GM21381 (cell line): ENCODE data around the gene VPS26A.

Source experiments
- ATAC-seq: cut with Tn5 transposase; IDR thresholded peaks from one replicate; pipeline ENCODE4 v1.9.1; 2021; ENCODE audit warnings: mild to moderate bottlenecking, moderate library complexity; ENCODE audit not compliant: unreplicated experiment

The VPS26A gene

GRCh38 chr10:69123747-69124562 lies at the start of gene VPS26A:
Gene VPS26A, plus strand, starts transcription at chr10:69124178. Its CDS starts 100 bp downstream, at chr10:69124278.
- ATAC-seq, result peak; percentile 80

GRCh38 chr10:69074532-69074931 lies 49.4 kb upstream of the VPS26A start:
- ATAC-seq, result no peak

DNA sequence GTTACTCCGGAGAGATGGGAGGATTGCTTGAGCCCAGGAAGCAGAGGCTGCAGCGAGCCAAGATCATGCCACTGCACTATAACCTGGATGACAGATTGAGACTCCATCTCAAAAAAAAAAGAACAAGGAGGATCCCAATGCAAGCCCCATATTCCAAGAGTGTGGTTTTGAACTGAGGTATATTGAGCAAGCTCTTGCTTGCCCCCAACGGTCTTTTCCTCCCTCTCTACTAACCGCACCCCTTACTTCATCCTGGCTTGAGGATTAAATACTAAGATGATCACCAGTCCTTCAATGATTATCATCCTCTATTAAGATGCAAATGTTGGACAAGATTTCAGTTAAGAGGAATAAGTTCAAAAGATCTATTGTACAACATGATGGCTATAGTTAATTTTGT lies 48.5 kb upstream of the VPS26A start:
- no peak for ATAC-seq

GRCh38 chr10:69078311-69078710 lies 45.7 kb upstream of the VPS26A start:
- ATAC-seq, result no peak

DNA sequence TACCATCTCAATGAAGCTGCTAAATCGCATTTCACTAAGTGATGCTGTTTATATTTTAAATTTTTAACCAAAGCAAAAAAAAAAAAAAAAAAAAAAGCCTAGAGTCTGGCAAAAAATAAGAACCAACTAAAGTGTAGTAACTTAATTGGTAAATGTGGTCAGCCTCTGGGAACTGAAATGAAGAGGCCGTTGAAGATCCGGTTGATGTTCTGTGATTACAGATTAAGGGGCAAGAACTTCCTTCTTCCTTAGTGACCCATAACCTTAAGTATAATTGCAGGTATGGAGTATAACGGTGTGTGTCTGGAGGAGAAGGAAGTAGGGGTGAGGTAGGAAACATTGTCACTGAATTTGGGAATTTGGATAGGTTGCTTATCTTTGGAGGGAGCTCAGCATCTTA lies 43.8 kb upstream of the VPS26A start:
- ATAC-seq, result no peak

- no peak for ATAC-seq
Observed at GRCh38 chr10:69086001-69086509, 37.9 kb upstream of the VPS26A start.

GRCh38 chr10:69087590-69088470 lies 36.1 kb upstream of the VPS26A start, which contains the start of gene SRGN:
Gene SRGN, plus strand, starts transcription at chr10:69088103. Its CDS starts 55 bp downstream, at chr10:69088158.
- peak; percentile 57 for ATAC-seq

DNA sequence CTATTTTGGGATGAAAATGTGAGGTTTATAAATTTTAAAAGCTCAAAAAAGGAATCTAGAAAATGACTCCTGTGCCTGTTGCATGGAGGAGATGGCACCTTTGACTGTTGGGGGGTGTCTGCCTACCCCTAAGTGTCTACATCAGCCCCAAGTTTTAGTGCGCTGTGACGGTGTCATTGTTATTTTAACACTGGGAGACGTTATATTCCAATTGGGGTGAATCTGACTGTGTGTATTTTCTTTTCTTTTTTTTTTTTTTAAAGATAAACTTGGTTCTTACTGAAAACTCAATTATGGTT lies 35.6 kb upstream of the VPS26A start:
- no peak for ATAC-seq

- ATAC-seq, result no peak
Observed at GRCh38 chr10:69088801-69089501, 35.0 kb upstream of the VPS26A start.

DNA sequence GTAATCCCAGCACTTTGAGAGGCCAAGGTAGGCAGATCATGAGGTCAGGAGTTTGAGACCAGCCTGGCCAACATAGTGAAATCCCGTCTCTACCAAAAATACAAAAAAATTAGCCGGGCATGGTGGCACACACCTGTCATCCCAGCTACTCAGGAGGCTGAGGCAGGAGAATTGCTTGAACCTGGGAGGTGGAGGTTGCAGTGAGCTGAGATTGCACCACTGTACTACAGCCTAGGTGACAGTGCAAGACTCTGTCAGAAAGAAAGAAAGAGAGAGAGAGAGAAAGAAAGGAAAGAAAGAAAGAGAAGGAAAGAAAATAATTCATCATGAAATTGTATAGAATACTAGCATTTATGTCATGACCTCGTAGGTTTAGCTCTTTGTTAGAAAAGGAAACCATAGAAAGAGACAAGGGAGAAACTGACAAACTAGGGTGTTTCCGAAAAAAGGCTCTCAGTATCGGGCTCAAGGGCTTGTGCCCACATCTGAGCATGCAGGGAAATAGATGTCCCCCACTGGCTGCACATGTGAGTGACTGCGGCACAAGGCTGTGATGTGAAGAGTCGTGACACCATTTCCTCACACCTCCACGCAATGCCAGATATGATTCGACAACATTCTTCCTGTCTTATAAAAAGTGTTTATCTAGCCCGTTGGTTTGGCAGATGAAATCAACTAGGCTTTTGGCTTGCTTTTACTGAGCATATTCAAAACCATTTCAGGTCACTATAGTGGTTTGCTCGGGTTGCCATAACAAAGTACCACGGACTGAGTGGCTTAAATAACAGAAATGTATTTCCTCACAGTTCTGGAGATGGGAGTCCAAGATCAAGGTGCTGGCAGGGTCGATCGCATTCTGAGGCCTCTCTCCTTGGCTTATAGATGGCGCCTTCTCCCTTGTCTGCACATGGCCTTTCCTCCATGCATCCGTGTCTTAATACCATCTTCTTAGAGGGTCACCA lies 34.1 kb upstream of the VPS26A start:
- peak; percentile 37 for ATAC-seq

DNA sequence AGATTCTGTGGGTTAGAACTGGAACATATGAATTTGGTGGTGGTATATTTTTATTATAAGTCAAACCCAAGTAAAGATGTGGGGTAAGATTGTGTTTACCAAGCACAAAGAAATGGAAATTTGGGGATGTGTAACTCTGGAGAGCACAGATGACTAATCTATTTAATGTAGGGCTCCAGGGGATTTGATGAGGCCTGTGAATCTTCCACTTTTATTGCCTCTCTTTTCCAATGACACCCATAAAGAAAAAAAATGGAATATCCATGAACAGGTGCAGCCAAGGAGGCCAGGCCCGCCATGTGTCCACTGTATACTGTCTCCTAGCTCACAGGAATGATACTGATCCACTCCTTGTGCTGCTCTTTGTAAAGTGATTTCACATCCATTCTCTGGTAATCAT lies 33.3 kb upstream of the VPS26A start:
- ATAC-seq, result no peak

GRCh38 chr10:69091143-69091651 lies 32.8 kb upstream of the VPS26A start:
- ATAC-seq, result no peak

GRCh38 chr10:69092959-69093850 lies 30.8 kb upstream of the VPS26A start:
- ATAC-seq, result no peak

DNA sequence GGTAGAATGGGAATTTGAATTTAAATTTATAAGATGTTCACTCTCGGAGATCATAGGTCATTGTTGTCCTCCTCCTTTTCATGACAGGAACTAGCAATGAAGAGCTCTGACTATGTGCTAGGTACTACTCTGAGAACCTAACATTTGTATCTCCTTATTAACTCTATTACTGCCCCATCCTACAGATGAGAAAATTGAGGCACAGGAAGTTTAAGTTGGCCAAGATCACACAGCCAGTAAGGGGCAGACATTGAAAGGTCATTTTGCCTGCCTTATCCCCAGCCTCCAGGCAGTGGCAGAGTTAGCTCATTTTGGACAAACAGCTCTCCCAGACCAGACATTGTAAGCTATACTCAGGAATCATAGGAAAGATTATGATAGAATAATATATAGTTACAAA lies 30.0 kb upstream of the VPS26A start:
- no peak for ATAC-seq

- peak; percentile 59 for ATAC-seq
Observed at GRCh38 chr10:69096045-69096444, 27.9 kb upstream of the VPS26A start.

GRCh38 chr10:69097729-69098128 lies 26.2 kb upstream of the VPS26A start:
- ATAC-seq, result no peak

DNA sequence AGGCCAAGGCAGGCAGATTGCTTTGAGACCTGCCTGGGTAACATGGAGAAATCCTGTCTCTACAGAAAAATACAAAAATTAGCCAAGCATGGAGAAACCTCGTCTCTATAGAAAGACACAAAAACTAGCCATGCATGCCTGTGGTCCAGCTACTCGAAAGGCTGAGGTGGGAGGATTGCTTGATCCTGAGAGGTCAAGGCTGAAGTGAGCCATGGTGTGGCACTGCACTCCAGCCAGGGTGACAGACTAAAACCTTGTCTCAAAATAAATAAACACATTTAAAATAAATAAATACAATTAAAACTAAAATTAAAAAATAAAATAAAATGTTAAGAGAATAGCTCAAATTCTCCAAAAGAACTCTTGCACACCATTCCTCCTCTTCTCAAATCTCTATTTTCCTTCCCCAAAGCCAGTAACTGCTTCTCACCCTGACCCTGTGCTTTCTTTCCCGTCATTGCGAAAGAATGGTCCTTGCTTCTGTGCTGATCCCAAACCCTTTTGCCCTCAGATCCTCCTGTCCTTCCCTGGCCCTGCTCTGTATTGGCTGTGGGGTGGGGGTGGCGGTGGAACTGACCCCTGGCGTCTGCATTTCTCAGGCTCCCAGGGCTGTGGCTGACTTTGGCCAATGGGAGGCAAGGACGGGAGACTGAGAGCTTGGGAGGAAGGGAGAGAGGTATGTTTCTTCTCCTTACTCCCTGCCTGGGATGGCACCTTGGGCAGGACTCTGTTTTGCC lies 23.7 kb upstream of the VPS26A start:
- ATAC-seq, result no peak

DNA sequence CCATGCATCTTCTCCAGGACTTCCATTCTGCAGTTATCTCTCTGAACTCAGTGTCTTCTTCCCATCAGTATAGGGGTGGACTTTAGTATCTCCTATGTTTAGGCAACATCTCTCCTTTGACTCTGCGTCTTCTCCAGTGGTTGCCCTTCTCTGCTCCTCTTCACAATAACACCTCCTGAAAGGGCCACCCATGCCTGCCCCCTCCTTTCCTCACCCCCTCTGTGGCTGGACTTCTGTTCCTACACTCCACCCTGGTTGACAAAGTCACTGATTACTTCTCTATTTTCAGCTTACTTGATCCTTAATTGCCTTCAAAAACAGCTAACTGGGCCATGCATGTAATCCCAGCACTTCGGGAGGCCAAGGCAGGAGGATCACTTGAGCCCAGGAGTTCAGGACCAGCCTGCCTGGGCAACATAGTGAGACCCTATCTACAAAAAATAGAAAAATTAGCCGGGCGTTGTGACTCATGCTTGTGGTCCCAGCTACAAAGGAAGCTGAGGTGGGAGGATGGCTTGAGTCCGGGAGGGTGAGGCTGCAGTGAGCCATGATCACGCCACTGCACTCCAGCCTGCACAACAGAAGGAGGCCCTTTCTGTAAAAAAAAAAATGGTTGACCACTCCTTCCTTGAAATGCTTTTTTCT lies 22.4 kb upstream of the VPS26A start:
- no peak for ATAC-seq
